Measurements from ENCODE around the gene FKBP5. TPM values are rescaled to one million over a fixed set of nuclear protein-coding genes. Genes with fewer than 3 reads are reported as not detected.

The FKBP5 gene
- total and polyA plus RNA-seq, 2 donors from 2014 or later, result 45.6 to 267 TPM

DNA sequence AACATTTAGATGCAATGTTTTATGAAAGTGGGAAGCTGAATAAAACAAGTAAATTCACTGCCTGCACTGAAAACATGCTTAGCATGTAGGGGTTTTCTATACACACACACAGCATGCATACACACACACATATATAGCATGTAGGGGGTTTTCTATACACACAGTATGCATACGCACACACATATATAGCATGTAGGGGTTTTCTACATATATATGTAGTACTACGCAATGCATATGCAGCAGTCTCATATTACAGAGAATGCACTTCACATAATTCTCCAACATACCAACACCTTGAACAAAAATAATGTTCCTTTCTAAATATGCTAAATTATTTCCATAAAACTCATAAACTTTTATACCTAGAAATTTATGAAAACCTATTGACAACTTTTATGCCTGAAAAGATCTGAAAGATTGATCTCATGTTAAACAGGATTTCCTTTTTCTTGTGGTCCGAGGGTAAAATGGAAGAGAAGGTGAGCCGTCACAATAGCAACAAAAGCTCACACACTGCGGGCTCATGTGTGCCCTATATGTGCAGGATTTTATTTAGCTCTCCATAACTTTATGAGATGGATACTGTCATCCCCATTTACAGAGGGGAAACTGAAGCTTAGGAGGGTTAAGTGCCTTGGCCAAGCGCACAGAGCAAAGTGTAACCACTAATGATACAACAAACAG, 94.1 kb downstream of the FKBP5 start:
- H3K9me3 ChIP-seq (ENCODE audit: control insufficient read depth in 2 of 3, insufficient read depth in 1 of 3, low read length in 3 of 3), result no peaks in the 10 kb centered on the region
- H3K27me3 ChIP-seq (ENCODE audit: control insufficient read depth, insufficient read depth, low read length), result no peaks in the 10 kb centered on the region
- peaks cover 6 to 25% (median 18%) of the 10 kb centered on the region in 3 donors for H3K4me1 ChIP-seq (ENCODE audit: control insufficient read depth in 2 of 3, insufficient read depth in 2 of 3, low read depth in 1 of 3, low read length in 3 of 3)
- H3K27ac ChIP-seq (ENCODE audit: low read depth in 2 of 2, low read length in 2 of 2), result peak overlapping the region in 1 of 2 donors; percentile 5
- DNase-seq (no peak), FAIRE-seq (no peak)
- H3K36me3 ChIP-seq (ENCODE audit: control insufficient read depth in 2 of 3, insufficient read depth in 3 of 3, low read length in 3 of 3), result peaks cover 0 to 24% (median 22%) of the 10 kb centered on the region in 3 donors
- no peak overlapping the region for H3K9ac ChIP-seq (ENCODE audit: low read length in 3 of 3)
- no peak overlapping the region for H3K4me3 ChIP-seq (ENCODE audit: low read length in 3 of 3)
- TF ChIP-seq, protein P1, sequence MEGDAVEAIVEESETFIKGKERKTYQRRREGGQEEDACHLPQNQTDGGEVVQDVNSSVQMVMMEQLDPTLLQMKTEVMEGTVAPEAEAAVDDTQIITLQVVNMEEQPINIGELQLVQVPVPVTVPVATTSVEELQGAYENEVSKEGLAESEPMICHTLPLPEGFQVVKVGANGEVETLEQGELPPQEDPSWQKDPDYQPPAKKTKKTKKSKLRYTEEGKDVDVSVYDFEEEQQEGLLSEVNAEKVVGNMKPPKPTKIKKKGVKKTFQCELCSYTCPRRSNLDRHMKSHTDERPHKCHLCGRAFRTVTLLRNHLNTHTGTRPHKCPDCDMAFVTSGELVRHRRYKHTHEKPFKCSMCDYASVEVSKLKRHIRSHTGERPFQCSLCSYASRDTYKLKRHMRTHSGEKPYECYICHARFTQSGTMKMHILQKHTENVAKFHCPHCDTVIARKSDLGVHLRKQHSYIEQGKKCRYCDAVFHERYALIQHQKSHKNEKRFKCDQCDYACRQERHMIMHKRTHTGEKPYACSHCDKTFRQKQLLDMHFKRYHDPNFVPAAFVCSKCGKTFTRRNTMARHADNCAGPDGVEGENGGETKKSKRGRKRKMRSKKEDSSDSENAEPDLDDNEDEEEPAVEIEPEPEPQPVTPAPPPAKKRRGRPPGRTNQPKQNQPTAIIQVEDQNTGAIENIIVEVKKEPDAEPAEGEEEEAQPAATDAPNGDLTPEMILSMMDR (IDR thresholded peaks at IDR 0.05; ENCODE audit: borderline replicate concordance, extremely low read depth, insufficient read depth), result no peak
- intact Hi-C loops (cut with DNase I), result no loop called here

DNA sequence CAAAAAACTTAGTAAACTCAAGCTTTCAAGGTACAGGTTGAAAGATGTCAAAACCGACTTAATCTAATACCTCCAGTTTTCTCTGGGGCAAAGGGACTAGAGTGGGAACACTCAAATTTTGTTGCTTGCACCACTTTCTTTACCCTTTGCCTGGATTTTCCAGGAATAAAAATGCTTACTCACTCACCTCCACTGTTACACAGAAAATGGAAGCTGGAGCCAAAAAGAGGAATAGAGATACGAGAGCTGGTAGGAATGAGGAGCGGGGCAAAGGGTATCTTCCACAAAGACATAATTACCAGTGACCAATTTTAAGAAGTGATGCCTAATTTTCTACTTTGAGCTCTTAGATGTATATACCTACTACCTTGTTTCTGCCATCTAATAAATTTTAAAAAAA, 96.5 kb downstream of the FKBP5 start:
- DNase-seq, result no peak
- H3K9me3 ChIP-seq (ENCODE audit: control insufficient read depth in 2 of 3, insufficient read depth in 1 of 3, low read length in 3 of 3), result no peaks in the 10 kb centered on the region
- H3K36me3 ChIP-seq (ENCODE audit: control insufficient read depth in 2 of 3, insufficient read depth in 3 of 3, low read length in 3 of 3), result peaks cover 0 to 28% (median 26%) of the 10 kb centered on the region in 3 donors
- H3K9ac ChIP-seq (ENCODE audit: low read length in 3 of 3), result no peak overlapping the region
- intact Hi-C loops (cut with DNase I), result no loop called here
- H3K4me3 ChIP-seq (ENCODE audit: low read length in 3 of 3), result no peak overlapping the region
- no peak for FAIRE-seq
- H3K4me1 ChIP-seq (ENCODE audit: control insufficient read depth in 2 of 3, insufficient read depth in 2 of 3, low read depth in 1 of 3, low read length in 3 of 3), result peaks cover 5 to 25% (median 17%) of the 10 kb centered on the region in 3 donors
- H3K27me3 ChIP-seq (ENCODE audit: control insufficient read depth, insufficient read depth, low read length), result no peaks in the 10 kb centered on the region
- H3K27ac ChIP-seq (ENCODE audit: low read depth in 2 of 2, low read length in 2 of 2), result no peak overlapping the region
- TF ChIP-seq, protein P1 (IDR thresholded peaks at IDR 0.05; ENCODE audit: borderline replicate concordance, extremely low read depth, insufficient read depth), result no peak

DNA sequence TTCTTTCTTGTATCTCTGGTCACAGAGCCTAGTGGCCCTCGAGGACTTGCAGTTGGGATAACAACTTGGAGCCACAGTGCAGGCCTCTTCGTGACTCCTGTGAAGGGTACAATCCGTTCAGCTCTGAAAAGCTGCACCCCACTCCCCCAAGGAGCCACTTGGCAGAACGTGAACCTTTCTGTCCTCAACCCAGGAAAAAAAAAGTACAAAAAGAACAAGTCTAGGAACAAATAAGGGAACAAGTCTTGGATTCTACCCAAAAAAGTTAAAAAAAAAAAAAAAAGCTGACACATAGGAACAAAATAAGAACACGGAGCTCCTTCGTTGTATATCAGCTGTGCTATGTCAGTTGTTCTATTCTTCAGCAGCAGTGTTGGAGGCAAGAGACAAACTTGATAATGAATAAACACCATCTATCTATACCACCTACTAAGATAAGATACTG, 98.1 kb downstream of the FKBP5 start:
- Histone ChIP-seq H3K27ac (ENCODE audit: low read depth in 2 of 2, low read length in 2 of 2) (peak overlapping the region; percentile 49 to 61), H3K27me3 (ENCODE audit: control insufficient read depth, insufficient read depth, low read length) (no peaks in the 10 kb centered on the region), H3K9ac (ENCODE audit: low read length in 3 of 3) (no peak overlapping the region), H3K36me3 (ENCODE audit: control insufficient read depth in 2 of 3, insufficient read depth in 3 of 3, low read length in 3 of 3) (peaks cover 0 to 31% (median 25%) of the 10 kb centered on the region in 3 donors), H3K4me3 (ENCODE audit: low read length in 3 of 3) (no peak overlapping the region), H3K4me1 (ENCODE audit: control insufficient read depth in 2 of 3, insufficient read depth in 2 of 3, low read depth in 1 of 3, low read length in 3 of 3) (peaks cover 0 to 25% (median 11%) of the 10 kb centered on the region in 3 donors), H3K9me3 (ENCODE audit: control insufficient read depth in 2 of 3, insufficient read depth in 1 of 3, low read length in 3 of 3) (no peaks in the 10 kb centered on the region)
- intact Hi-C loops (cut with DNase I), result no loop called here
- FAIRE-seq (no peak), DNase-seq (peak in 3 of 5 donors; percentile 17 to 83 (median 46))
- TF ChIP-seq, protein P1 (IDR thresholded peaks at IDR 0.05; ENCODE audit: borderline replicate concordance, extremely low read depth, insufficient read depth), result no peak

Data from kidney (tissue), 14 donors.